ENCODE results near the gene WDR6.
A peak's percentile ranks its signal among the peaks of the same experiment; 100 is the strongest.

WDR6 gene

DNA sequence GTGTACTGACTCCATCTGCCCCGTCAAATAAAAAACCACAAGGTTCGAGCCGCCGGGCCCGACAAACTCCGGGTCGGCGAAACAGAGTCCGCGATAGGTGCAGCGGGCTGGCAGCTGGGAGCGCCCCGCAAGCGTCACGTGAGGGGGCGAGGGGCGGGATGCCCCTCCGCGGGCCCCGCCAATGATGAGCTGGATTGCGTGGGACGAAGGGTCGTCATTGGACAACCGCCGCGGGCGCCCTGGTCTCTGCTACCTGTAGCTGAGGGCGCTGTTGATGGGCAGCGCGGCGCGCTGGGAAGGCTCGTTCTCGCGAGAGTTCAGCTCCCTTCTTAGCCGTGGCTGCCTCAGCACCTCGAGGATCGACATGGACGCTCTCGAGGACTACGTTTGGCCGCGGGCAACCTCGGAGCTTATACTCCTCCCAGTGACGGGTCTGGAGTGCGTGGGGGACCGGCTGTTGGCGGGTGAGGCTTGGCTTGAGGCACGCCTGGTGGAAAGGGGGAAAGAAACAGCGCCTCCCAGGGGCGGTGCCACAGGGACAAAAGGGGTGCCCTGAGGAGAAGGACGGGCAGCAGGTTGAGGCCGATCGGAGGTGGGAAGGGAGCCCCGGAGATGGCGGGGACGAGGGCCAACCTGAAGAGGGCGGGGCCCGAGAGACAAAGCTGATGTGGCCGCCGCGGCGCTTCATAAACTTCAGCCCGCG lies at the start of gene WDR6:
TSS of gene WDR6 (plus strand) at position 324 of the 703 bp plus-strand sequence. CDS start at position 365, 41 bp downstream.
- H2AFZ ChIP-seq (ENCODE audit: low read depth) = peak within 1 kb of the TSS; percentile 53
- H3K79me2 ChIP-seq (ENCODE audit: insufficient read depth, low read depth) = peaks cover 16% of the 10 kb centered on the region
- H3K4me3 ChIP-seq (IDR thresholded peaks at IDR 0.05; ENCODE audit: insufficient read depth, low read depth, low read length) = peak within 1 kb of the TSS; percentile 79

DNA sequence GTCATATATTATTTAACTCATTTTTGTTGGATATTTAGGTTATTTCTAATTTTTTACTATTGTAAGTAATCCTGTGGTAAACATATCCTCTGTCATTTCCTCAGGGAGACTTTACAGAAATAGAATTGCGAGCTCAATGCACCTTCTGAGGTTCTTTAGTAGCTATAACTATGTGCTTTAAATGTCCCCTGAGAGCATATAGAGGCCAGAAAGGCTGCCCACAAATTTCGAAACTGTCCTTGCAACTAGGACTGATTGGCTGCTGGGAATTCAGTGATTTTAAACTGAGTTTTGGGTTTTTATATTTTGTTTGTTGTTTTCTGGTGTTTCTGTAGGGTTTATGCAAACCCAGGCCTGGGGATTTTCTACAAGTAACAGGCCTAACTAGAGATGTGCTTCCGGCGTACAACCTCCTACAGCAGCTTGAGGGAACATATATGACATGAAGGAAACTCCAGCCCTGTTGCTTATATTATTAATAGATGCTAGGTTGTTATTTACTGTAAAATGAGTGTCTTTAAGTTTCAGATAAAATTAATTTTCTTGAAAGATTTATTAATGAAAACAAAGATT lies 46.3 kb upstream of the WDR6 start:
- no peak overlapping the region for H3K27ac ChIP-seq
- H3K79me2 ChIP-seq (ENCODE audit: insufficient read depth, low read depth) = no peaks in the 10 kb centered on the region
- H3K27me3 ChIP-seq (ENCODE audit: insufficient read depth, low read depth) = no peaks in the 10 kb centered on the region
- H3K4me2 ChIP-seq = no peak overlapping the region
- no peak overlapping the region for H2AFZ ChIP-seq (ENCODE audit: low read depth)
- no peaks in the 10 kb centered on the region for H4K20me1 ChIP-seq (ENCODE audit: insufficient read depth)
- H3K9ac ChIP-seq = no peak overlapping the region
- TF ChIP-seq CTCF (conservative IDR thresholded peaks at IDR 0.05; ENCODE audit: low read depth, low read length) = no peak
- peaks cover 20% of the 10 kb centered on the region for H3K4me1 ChIP-seq (ENCODE audit: low read depth, poor library complexity, severe bottlenecking)
- no peak overlapping the region for H3K4me3 ChIP-seq (IDR thresholded peaks at IDR 0.05; ENCODE audit: insufficient read depth, low read depth, low read length)
- H3K36me3 ChIP-seq (ENCODE audit: insufficient read depth) = no peaks in the 10 kb centered on the region

More for the DNA sequence above, at the start of gene WDR6:
- Histone ChIP-seq H3K27ac (peak within 1 kb of the TSS; percentile 89), H4K20me1 (ENCODE audit: insufficient read depth) (no peaks in the 10 kb centered on the region), H3K27me3 (ENCODE audit: insufficient read depth, low read depth) (no peaks in the 10 kb centered on the region), H3K4me1 (ENCODE audit: low read depth, poor library complexity, severe bottlenecking) (peaks cover 13% of the 10 kb centered on the region), H3K9ac (peak within 1 kb of the TSS; percentile 92), H3K36me3 (ENCODE audit: insufficient read depth) (no peaks in the 10 kb centered on the region), H3K4me2 (peak within 1 kb of the TSS; percentile 91)
- TF ChIP-seq CTCF (conservative IDR thresholded peaks at IDR 0.05; ENCODE audit: low read depth, low read length) = peak; percentile 63

GRCh38 chr3:48962340-48962739 lies 44.9 kb upstream of the WDR6 start:
- Histone ChIP-seq H3K36me3 (ENCODE audit: insufficient read depth) (no peaks in the 10 kb centered on the region), H3K79me2 (ENCODE audit: insufficient read depth, low read depth) (no peaks in the 10 kb centered on the region)

GRCh38 chr3:48962939-48963338 lies 44.3 kb upstream of the WDR6 start:
- Histone ChIP-seq H3K9ac (no peak overlapping the region), H2AFZ (ENCODE audit: low read depth) (no peak overlapping the region), H3K27ac (no peak overlapping the region), H3K4me2 (no peak overlapping the region), H3K4me1 (ENCODE audit: low read depth, poor library complexity, severe bottlenecking) (peaks cover 40% of the 10 kb centered on the region), H3K36me3 (ENCODE audit: insufficient read depth) (no peaks in the 10 kb centered on the region), H3K79me2 (ENCODE audit: insufficient read depth, low read depth) (no peaks in the 10 kb centered on the region), H3K27me3 (ENCODE audit: insufficient read depth, low read depth) (no peaks in the 10 kb centered on the region), H4K20me1 (ENCODE audit: insufficient read depth) (no peaks in the 10 kb centered on the region), H3K4me3 (IDR thresholded peaks at IDR 0.05; ENCODE audit: insufficient read depth, low read depth, low read length) (no peak overlapping the region)
- TF ChIP-seq CTCF (conservative IDR thresholded peaks at IDR 0.05; ENCODE audit: low read depth, low read length) = no peak

More at GRCh38 chr3:48962340-48962739, 44.9 kb upstream of the WDR6 start:
- Histone ChIP-seq H3K4me3 (IDR thresholded peaks at IDR 0.05; ENCODE audit: insufficient read depth, low read depth, low read length) (no peak overlapping the region), H3K27me3 (ENCODE audit: insufficient read depth, low read depth) (no peaks in the 10 kb centered on the region), H3K4me1 (ENCODE audit: low read depth, poor library complexity, severe bottlenecking) (peaks cover 34% of the 10 kb centered on the region), H3K4me2 (no peak overlapping the region), H3K27ac (no peak overlapping the region), H2AFZ (ENCODE audit: low read depth) (no peak overlapping the region), H4K20me1 (ENCODE audit: insufficient read depth) (no peaks in the 10 kb centered on the region), H3K9ac (no peak overlapping the region)
- no peak for TF ChIP-seq CTCF (conservative IDR thresholded peaks at IDR 0.05; ENCODE audit: low read depth, low read length)
